Lung (tissue), 12 donors: ENCODE data around the gene TLE4. TPM values are rescaled to one million over a fixed set of nuclear protein-coding genes. Genes with fewer than 3 reads are reported as not detected.

Experiments used
- ATAC-seq: fragments of 200-7000 bp; cut with Tn5 transposase; one replicate; pipeline ENCODE4 v1.9.1; 2020; ENCODE audit warnings: moderate number of reproducible peaks; ENCODE audit not compliant: insufficient read depth, low FRiP score
- DNase-seq, 3 donors: peaks; one replicate each; pipeline ENCODE4 v3.0.0-alpha.2; 2013 to 2017
- H3K27ac ChIP-seq, 2 donors: one replicate each; pipeline ENCODE4 v1.5.1; 2013; ENCODE audit warnings: mild to moderate bottlenecking in 2 of 2, moderate library complexity in 2 of 2, control low read depth in 1 of 2, inconsistent platforms in 1 of 2, low read depth in 1 of 2, low read length in 1 of 2
- H3K27me3 ChIP-seq, 3 donors: one replicate each; pipeline ENCODE4 v1.5.1; 2013; ENCODE audit warnings: low read length in 2 of 3; ENCODE audit not compliant: control insufficient read depth in 3 of 3, insufficient read depth in 3 of 3
- H3K36me3 ChIP-seq, 4 donors: one replicate each; pipeline ENCODE4 v1.5.1; 2013; ENCODE audit warnings: low read length in 4 of 4, mild to moderate bottlenecking in 1 of 4, moderate library complexity in 1 of 4; ENCODE audit not compliant: control insufficient read depth in 4 of 4, insufficient read depth in 4 of 4
- H3K4me1 ChIP-seq, 5 donors: one replicate each; pipeline ENCODE4 v1.5.1; 2013; ENCODE audit warnings: low read length in 5 of 5, mild to moderate bottlenecking in 2 of 5, moderate library complexity in 1 of 5; ENCODE audit not compliant: control insufficient read depth in 5 of 5, insufficient read depth in 5 of 5
- H3K4me3 ChIP-seq: one replicate; pipeline ENCODE4 v1.5.1; 2013; ENCODE audit warnings: mild to moderate bottlenecking, control low read depth, moderate library complexity
- H3K9ac ChIP-seq, 2 donors: one replicate each; pipeline ENCODE4 v1.5.1; 2013; ENCODE audit warnings: low read length in 2 of 2, control low read depth in 1 of 2; ENCODE audit not compliant: insufficient read depth in 1 of 2
- H3K9me3 ChIP-seq, 4 donors: one replicate each; pipeline ENCODE4 v1.5.1; 2013; ENCODE audit warnings: low read length in 3 of 4, mild to moderate bottlenecking in 1 of 4, moderate library complexity in 1 of 4; ENCODE audit not compliant: control insufficient read depth in 4 of 4, insufficient read depth in 3 of 4
- CTCF ChIP-seq: IDR thresholded peaks from 2 replicates; pipeline ENCODE4 v1.5.1; 2012; ENCODE audit warnings: mild to moderate bottlenecking; ENCODE audit errors: control extremely low read depth, extremely low read depth
- WGBS, 2 donors: extraction: QIAGEN DNeasy Blood & Tissue Kit; methylation state at CpG; one replicate each; pipeline ENCODE4 v1.1.7; 2013; 5-methylcytosine and 5-hydroxymethylcytosine counted together
- polyA plus RNA-seq, 2 donors: library from polyadenylated mRNA; stranded (reverse); fragments of 200-250 nt; gene quantifications; one replicate each; pipeline ENCODE4 v1.2.1, GENCODE V29; 2013
- total RNA-seq, 2 donors: library from RNA; depleted of rRNA in 1 of 2; stranded (reverse); fragments of >200 nt in 1 of 2; gene quantifications; one replicate each; pipeline ENCODE4 v1.2.1, GENCODE V29; 2014 to 2021
- donor health status: control.
- donor health status: control.
- donor health status: Bipolar disorder and iron deficiency.
- donor health status: healthy.
- donor health status: DM: yes; HTN: yes; CAD: no.

Gene TLE4
- total and polyA plus RNA-seq, 4 donors, result 6.1 to 44.1 (median 26.3) TPM

DNA sequence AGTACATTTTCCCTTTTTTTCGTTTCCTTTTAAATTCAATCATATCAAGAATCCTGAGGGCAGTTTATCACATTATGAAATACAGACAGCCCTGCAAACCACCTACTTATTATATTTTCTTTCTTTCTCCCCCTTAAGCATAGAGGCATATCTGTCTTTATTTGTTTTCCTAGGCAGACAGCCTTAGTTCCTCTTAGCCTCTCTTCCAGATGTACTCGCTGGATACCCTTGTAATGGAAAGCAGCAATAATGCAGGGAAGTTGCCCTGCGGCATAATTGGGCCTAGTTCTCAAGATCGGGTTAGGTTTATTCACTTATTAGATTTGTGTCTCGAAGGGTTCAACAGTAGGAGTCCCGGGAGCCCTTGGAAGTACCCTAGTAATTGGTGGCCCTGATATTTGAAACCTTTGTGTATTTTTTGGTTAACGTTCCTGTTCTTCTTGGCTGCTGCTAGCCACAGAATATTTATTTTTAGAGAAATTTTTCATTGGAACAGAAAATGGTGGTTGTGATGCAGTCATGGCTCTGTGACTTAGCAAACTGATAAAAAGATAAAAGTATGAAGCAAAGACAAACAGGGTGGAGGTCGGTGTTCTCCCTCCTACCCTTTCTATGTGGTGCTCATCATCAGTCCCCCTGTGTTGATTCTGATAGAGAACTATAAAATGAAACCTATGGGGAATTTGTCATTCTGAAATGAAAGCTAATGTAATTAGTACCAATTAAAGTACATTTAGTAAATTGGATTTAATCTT lies 6.4 kb downstream of the TLE4 start:
- Histone ChIP-seq H3K27ac (peak overlapping the region in 1 of 2 donors; percentile 50), H3K4me1 (peaks cover 0 to 19% (median 14%) of the 10 kb centered on the region in 5 donors), H3K27me3 (peaks cover 0 to 12% (median 12%) of the 10 kb centered on the region in 3 donors), H3K9me3 (no peaks in the 10 kb centered on the region), H3K36me3 (no peaks in the 10 kb centered on the region), H3K4me3 (no peak overlapping the region), H3K9ac (no peak overlapping the region)
- 56 to 71% methylated on average over 8 of the region's 8 CpGs for WGBS, 2 donors
- DNase-seq, result no peak
- TF ChIP-seq CTCF, result no peak
- no peak for ATAC-seq

- Histone ChIP-seq H3K9ac (no peak overlapping the region), H3K27me3 (peaks cover 0 to 9% (median 7%) of the 10 kb centered on the region in 3 donors), H3K4me1 (peaks cover 0 to 21% (median 14%) of the 10 kb centered on the region in 5 donors), H3K27ac (no peak overlapping the region), H3K36me3 (no peaks in the 10 kb centered on the region), H3K4me3 (no peak overlapping the region), H3K9me3 (no peaks in the 10 kb centered on the region)
- no peak for TF ChIP-seq CTCF
- 91 to 94% methylated on average over 1 of the region's 1 CpG for WGBS, 2 donors
- no peak for DNase-seq
- no peak for ATAC-seq
Measured at GRCh38 chr9:79578891-79579290, 7.1 kb downstream of the TLE4 start.

GRCh38 chr9:79579624-79580023 lies 7.9 kb downstream of the TLE4 start:
- ATAC-seq (no peak), DNase-seq (no peak)
- no peaks in the 10 kb centered on the region for H3K9me3 ChIP-seq
- H3K27ac ChIP-seq, result no peak overlapping the region
- no peak for TF ChIP-seq CTCF
- no peaks in the 10 kb centered on the region for H3K36me3 ChIP-seq
- H3K4me3 ChIP-seq, result no peak overlapping the region
- H3K27me3 ChIP-seq, result peaks cover 0 to 4% (median 3%) of the 10 kb centered on the region in 3 donors
- peaks cover 0 to 21% (median 14%) of the 10 kb centered on the region in 5 donors for H3K4me1 ChIP-seq
- H3K9ac ChIP-seq, result no peak overlapping the region
- WGBS, 2 donors, result 84 to 91% methylated on average over 2 of the region's 2 CpGs
